ENCODE results near the gene CLEC7A. TPM values are rescaled to one million over a fixed set of nuclear protein-coding genes. Genes with fewer than 3 reads are reported as not detected.

CLEC7A gene
- total RNA-seq, 1 experiment from 2014 or later, result not detected

GRCh38 chr12:10155966-10156365 lies 26.0 kb upstream of the CLEC7A start:
- no peaks in the 10 kb centered on the region for H3K27me3 ChIP-seq (ENCODE audit: insufficient read depth, low read length)
- no peak overlapping the region for H3K4me2 ChIP-seq (ENCODE audit: low read length)
- TF ChIP-seq ATF3 (IDR thresholded peaks at IDR 0.05) (no peak), MAX (IDR thresholded peaks at IDR 0.05) (no peak), CTCF (IDR thresholded peaks at IDR 0.05 in 2 of 3, conservative IDR thresholded peaks at IDR 0.05 in 1 of 3; ENCODE audit: borderline replicate concordance in 1 of 3, insufficient read depth in 1 of 3, low read depth in 2 of 3, low read length in 2 of 3) (no peak), EZH2phosphoT487 (IDR thresholded peaks at IDR 0.05; ENCODE audit: borderline replicate concordance) (no peak), EZH2 (IDR thresholded peaks at IDR 0.05) (no peak), SIN3A (IDR thresholded peaks at IDR 0.05; ENCODE audit: low read depth) (no peak), FOSL1 (IDR thresholded peaks at IDR 0.05; ENCODE audit: low read depth) (no peak), ZFX (IDR thresholded peaks at IDR 0.05) (no peak)
- H3K27ac ChIP-seq (ENCODE audit: low read depth, low read length), result no peak overlapping the region
- no peak for ATAC-seq
- H3K9ac ChIP-seq (ENCODE audit: low read length), result no peak overlapping the region
- H2AFZ ChIP-seq (ENCODE audit: low read depth, low read length, poor library complexity, severe bottlenecking), result no peak overlapping the region
- no peaks in the 10 kb centered on the region for H3K9me2 ChIP-seq (ENCODE audit: insufficient read depth)
- H3K4me3 ChIP-seq (replicated peaks in 1 of 2; ENCODE audit: low read depth in 1 of 2, low read length in 2 of 2), result no peak overlapping the region
- no peaks in the 10 kb centered on the region for H3K36me3 ChIP-seq (ENCODE audit: control insufficient read depth in 1 of 2, insufficient read depth in 2 of 2, low read length in 2 of 2)
- POLR2A ChIA-PET, result no interaction called here
- BruUV-seq (replicated peaks), result no TSS peak
- no peaks in the 10 kb centered on the region for H3K9me3 ChIP-seq (ENCODE audit: control insufficient read depth in 1 of 2, insufficient read depth in 1 of 2, low read depth in 1 of 2, low read length in 2 of 2)
- intact Hi-C loops (cut with micrococcal nuclease), result no loop called here
- no peaks in the 10 kb centered on the region for H3K79me2 ChIP-seq (ENCODE audit: insufficient read depth, low read length)
- DNase-seq (ENCODE audit: low read depth, low spot score), result no peak
- H3K4me1 ChIP-seq (ENCODE audit: control insufficient read depth in 1 of 2, insufficient read depth in 2 of 2, low read length in 2 of 2), result peaks cover 0 to 5% of the 10 kb centered on the region in 2 experiments; a peak in 1 of 4 replicates
- CTCF ChIA-PET, result interaction anchor here (1.4 kb wide), 1 partner anchor 10 kb away, joined by 3 read pairs; no protein-coding TSS in a partner anchor
- RAD21 ChIA-PET (ENCODE audit: low non-redundant PET in 1 of 2, low total read pairs in 2 of 2, uncharacterized antibody in 2 of 2, unreplicated experiment in 2 of 2), result no interaction called here
- H4K20me1 ChIP-seq (ENCODE audit: insufficient read depth), result no peaks in the 10 kb centered on the region

GRCh38 chr12:10154145-10154496 lies 24.1 kb upstream of the CLEC7A start:
- no peaks in the 10 kb centered on the region for H3K79me2 ChIP-seq (ENCODE audit: insufficient read depth, low read length)
- CTCF ChIA-PET, result interaction anchor here (1.0 kb wide), 2 partner anchors 11 to 14 kb away, joined by 3 read pairs; no protein-coding TSS in a partner anchor
- no peaks in the 10 kb centered on the region for H3K9me3 ChIP-seq (ENCODE audit: control insufficient read depth in 1 of 2, insufficient read depth in 1 of 2, low read depth in 1 of 2, low read length in 2 of 2)
- no peaks in the 10 kb centered on the region for H3K9me2 ChIP-seq (ENCODE audit: insufficient read depth)
- DNase-seq (ENCODE audit: low read depth, low spot score) (no peak), ATAC-seq (no peak)
- no peaks in the 10 kb centered on the region for H3K27me3 ChIP-seq (ENCODE audit: insufficient read depth, low read length)
- 0 out of 2 replicates have a peak overlapping the region, but pooled peaks have one; percentile 73 for H3K4me2 ChIP-seq (ENCODE audit: low read length)
- H4K20me1 ChIP-seq (ENCODE audit: insufficient read depth), result no peaks in the 10 kb centered on the region
- H3K27ac ChIP-seq (ENCODE audit: low read depth, low read length), result no peak overlapping the region
- no TSS peak for BruUV-seq (replicated peaks)
- H3K4me3 ChIP-seq (replicated peaks in 1 of 2; ENCODE audit: low read depth in 1 of 2, low read length in 2 of 2), result no peak overlapping the region
- POLR2A ChIA-PET, result no interaction called here
- no peak overlapping the region for H3K9ac ChIP-seq (ENCODE audit: low read length)
- no peaks in the 10 kb centered on the region for H3K36me3 ChIP-seq (ENCODE audit: control insufficient read depth in 1 of 2, insufficient read depth in 2 of 2, low read length in 2 of 2)
- H3K4me1 ChIP-seq (ENCODE audit: control insufficient read depth in 1 of 2, insufficient read depth in 2 of 2, low read length in 2 of 2), result peaks cover 0 to 5% of the 10 kb centered on the region in 2 experiments; a peak in 1 of 4 replicates
- TF ChIP-seq SP1 (IDR thresholded peaks at IDR 0.05; ENCODE audit: low read depth), result no peak
- TF ChIP-seq EZH2 (IDR thresholded peaks at IDR 0.05), result no peak
- no peak for TF ChIP-seq SIN3A (IDR thresholded peaks at IDR 0.05; ENCODE audit: low read depth)
- no peak for TF ChIP-seq ZBTB33 (IDR thresholded peaks at IDR 0.05; ENCODE audit: extremely low read depth, insufficient replicate concordance, low read length)
- TF ChIP-seq MAX (IDR thresholded peaks at IDR 0.05), result no peak
- TF ChIP-seq ELF1 (IDR thresholded peaks at IDR 0.05; ENCODE audit: borderline replicate concordance, low read depth), result no peak
- RAD21 ChIA-PET (ENCODE audit: low non-redundant PET in 1 of 2, low total read pairs in 2 of 2, uncharacterized antibody in 2 of 2, unreplicated experiment in 2 of 2), result no interaction called here
- no peak overlapping the region for H2AFZ ChIP-seq (ENCODE audit: low read depth, low read length, poor library complexity, severe bottlenecking)
- intact Hi-C loops (cut with micrococcal nuclease), result loop anchor here (5.0 kb wide), 1 partner anchor 1333 kb away; no protein-coding TSS in a partner anchor
